SU-DHL-6 (cell line): Measurements from ENCODE around the gene KSR2.

Experiments used
- EZH2phosphoT487 ChIP-seq: fragments of 200-600 bp; sonication (generic), shearing (Covaris generic); conservative IDR thresholded peaks from 2 replicates; pipeline ENCODE4 v1.6.1; 2018; ENCODE audit warnings: mild to moderate bottlenecking, antibody characterized with exemption, low read length, moderate library complexity, mixed read lengths
- TF ChIP-seq, protein P1 (sequence below): fragments of 200-600 bp; sonication (generic); IDR thresholded peaks from one replicate; pipeline ENCODE4 v1.5.1; 2017; ENCODE audit warnings: antibody characterized with exemption, mild to moderate bottlenecking, low read length, moderate library complexity; ENCODE audit not compliant: insufficient read depth, poor library complexity, severe bottlenecking

GRCh38 chr12:117703584-117703983 is 265.2 kb downstream of the KSR2 start:
- TF ChIP-seq, protein P1, sequence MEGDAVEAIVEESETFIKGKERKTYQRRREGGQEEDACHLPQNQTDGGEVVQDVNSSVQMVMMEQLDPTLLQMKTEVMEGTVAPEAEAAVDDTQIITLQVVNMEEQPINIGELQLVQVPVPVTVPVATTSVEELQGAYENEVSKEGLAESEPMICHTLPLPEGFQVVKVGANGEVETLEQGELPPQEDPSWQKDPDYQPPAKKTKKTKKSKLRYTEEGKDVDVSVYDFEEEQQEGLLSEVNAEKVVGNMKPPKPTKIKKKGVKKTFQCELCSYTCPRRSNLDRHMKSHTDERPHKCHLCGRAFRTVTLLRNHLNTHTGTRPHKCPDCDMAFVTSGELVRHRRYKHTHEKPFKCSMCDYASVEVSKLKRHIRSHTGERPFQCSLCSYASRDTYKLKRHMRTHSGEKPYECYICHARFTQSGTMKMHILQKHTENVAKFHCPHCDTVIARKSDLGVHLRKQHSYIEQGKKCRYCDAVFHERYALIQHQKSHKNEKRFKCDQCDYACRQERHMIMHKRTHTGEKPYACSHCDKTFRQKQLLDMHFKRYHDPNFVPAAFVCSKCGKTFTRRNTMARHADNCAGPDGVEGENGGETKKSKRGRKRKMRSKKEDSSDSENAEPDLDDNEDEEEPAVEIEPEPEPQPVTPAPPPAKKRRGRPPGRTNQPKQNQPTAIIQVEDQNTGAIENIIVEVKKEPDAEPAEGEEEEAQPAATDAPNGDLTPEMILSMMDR = no peak
- no peak for TF ChIP-seq EZH2phosphoT487
